ENCODE results near the gene GTF2E1. TPM values are rescaled to one million over a fixed set of nuclear protein-coding genes. Genes with fewer than 3 reads are reported as not detected.
"Not testable (repeated sequence)": the region's sequence is repeated elsewhere in the genome, so short reads cannot be mapped to it uniquely, and the experiment has no call there.

Gene GTF2E1
- total RNA-seq, 6 experiments from 2014 or later, result 5.0 to 8.9 (median 6.4) TPM

GRCh38 chr3:120752230-120752629, 9.7 kb downstream of the GTF2E1 start:
- WGBS (ENCODE audit: insufficient coverage, low coverage, low lambda C conversion rate, missing lambda C conversion rate), result 100% methylated on average over 1 of the region's 1 CpG
- Histone ChIP-seq H3K4me3 (no peak overlapping the region), H3K36me3 (peaks cover 0 to 6% (median 0%) of the 10 kb centered on the region in 4 donors), H3K4me1 (no peaks in the 10 kb centered on the region), H3K9me3 (no peaks in the 10 kb centered on the region), H3K27me3 (no peaks in the 10 kb centered on the region), H3K27ac (no peak overlapping the region)
- DNase-seq, result no peak
- no peak for ATAC-seq
- intact Hi-C loops (cut with DNase I), result no loop called here
- TF ChIP-seq CTCF (IDR thresholded peaks at IDR 0.05) (no peak), POLR2A (IDR thresholded peaks at IDR 0.05) (no peak)

- Histone ChIP-seq H3K4me1 (no peaks in the 10 kb centered on the region), H3K4me3 (no peak overlapping the region), H3K9me3 (no peaks in the 10 kb centered on the region), H3K27ac (no peak overlapping the region), H3K36me3 (peaks cover 0 to 6% (median 0%) of the 10 kb centered on the region in 4 donors), H3K27me3 (no peaks in the 10 kb centered on the region)
- intact Hi-C loops (cut with DNase I), result no loop called here
- DNase-seq (no peak), ATAC-seq (no peak)
- no peak for TF ChIP-seq CTCF (IDR thresholded peaks at IDR 0.05)
- TF ChIP-seq POLR2A (IDR thresholded peaks at IDR 0.05), result no peak
- 95% methylated on average over 2 of the region's 2 CpGs for WGBS (ENCODE audit: insufficient coverage, low coverage, low lambda C conversion rate, missing lambda C conversion rate)
These were observed 10.3 kb downstream of the GTF2E1 start for GRCh38 chr3:120752865-120753264.

GRCh38 chr3:120753810-120754209, 11.3 kb downstream of the GTF2E1 start:
- intact Hi-C loops (cut with DNase I), result no loop called here
- no peak overlapping the region for H3K4me3 ChIP-seq
- TF ChIP-seq CTCF (IDR thresholded peaks at IDR 0.05) (no peak), POLR2A (IDR thresholded peaks at IDR 0.05) (no peak)

GRCh38 chr3:120756061-120756460, 13.5 kb downstream of the GTF2E1 start:
- Histone ChIP-seq H3K9me3 (no peaks in the 10 kb centered on the region), H3K27me3 (no peaks in the 10 kb centered on the region), H3K4me1 (no peaks in the 10 kb centered on the region), H3K27ac (no peak overlapping the region), H3K4me3 (no peak overlapping the region), H3K36me3 (peaks cover 0 to 3% (median 0%) of the 10 kb centered on the region in 4 donors)
- TF ChIP-seq POLR2A (IDR thresholded peaks at IDR 0.05), result no peak
- no peak for TF ChIP-seq CTCF (IDR thresholded peaks at IDR 0.05)
- ATAC-seq, result no peak
- WGBS (ENCODE audit: insufficient coverage, low coverage, low lambda C conversion rate, missing lambda C conversion rate), result 60% methylated on average over 2 of the region's 2 CpGs
- intact Hi-C loops (cut with DNase I), result no loop called here
- DNase-seq, result no peak

More at GRCh38 chr3:120753810-120754209, 11.3 kb downstream of the GTF2E1 start:
- no peaks in the 10 kb centered on the region for H3K4me1 ChIP-seq
- peaks cover 0 to 6% (median 0%) of the 10 kb centered on the region in 4 donors for H3K36me3 ChIP-seq
- H3K27me3 ChIP-seq, result no peaks in the 10 kb centered on the region
- DNase-seq, result no peak
- no peaks in the 10 kb centered on the region for H3K9me3 ChIP-seq
- no peak for ATAC-seq
- H3K27ac ChIP-seq, result no peak overlapping the region

GRCh38 chr3:120758551-120758950, 16.0 kb downstream of the GTF2E1 start:
- H3K4me1 ChIP-seq; H3K36me3 ChIP-seq; DNase-seq; ATAC-seq; H3K27me3 ChIP-seq; H3K27ac ChIP-seq; intact Hi-C loops (cut with DNase I); H3K4me3 ChIP-seq; H3K9me3 ChIP-seq: not testable (repeated sequence)
- 78% methylated on average over 4 of the region's 4 CpGs for WGBS (ENCODE audit: insufficient coverage, low coverage, low lambda C conversion rate, missing lambda C conversion rate)

All from right lobe of liver (tissue), 6 donors.